WTC11 (cell line): Measurements from ENCODE around the gene NPL. TPM values are rescaled to one million over a fixed set of nuclear protein-coding genes. Genes with fewer than 3 reads are reported as not detected.

Experiments used
- ATAC-seq: fragments of 200-7000 bp; cut with Tn5 transposase; 2 replicates; pipeline ENCODE4 v1.10.0; 2021; ENCODE audit warnings: mild to moderate bottlenecking, moderate library complexity
- CTCF ChIA-PET: fragments of 300-600 bp; sonication (Branson Sonifier 250); formaldehyde crosslinking; loops from one replicate; lab custom pipeline; 2021; ENCODE audit warnings: antibody characterized with exemption; lab: Charles Lee
- POLR2A ChIA-PET: fragments of 350-600 bp; sonication (Branson Sonifier 250); formaldehyde crosslinking; loops from one replicate; lab custom pipeline; 2021; ENCODE audit warnings: antibody characterized with exemption; lab: Charles Lee
- DNase-seq: peaks from one replicate; pipeline ENCODE4 v3.0.0; 2021; ENCODE audit warnings: low spot score
- H3K27ac Mint-ChIP-seq: 2 replicates; pipeline ENCODE4 v1.8.0; 2021; ENCODE audit warnings: mixed read lengths
- H3K27me3 Mint-ChIP-seq: 2 replicates; pipeline ENCODE4 v1.8.0; 2021; ENCODE audit warnings: low read depth, mild to moderate bottlenecking, moderate library complexity, mixed read lengths
- H3K36me3 Mint-ChIP-seq: 2 replicates; pipeline ENCODE4 v1.8.0; 2021; ENCODE audit warnings: mixed read lengths
- H3K4me1 Mint-ChIP-seq: 2 replicates; pipeline ENCODE4 v1.8.0; 2022; ENCODE audit warnings: mixed read lengths
- H3K4me3 Mint-ChIP-seq: 2 replicates; pipeline ENCODE4 v1.8.0; 2021; ENCODE audit warnings: mild to moderate bottlenecking, moderate library complexity, mixed read lengths
- H3K9me3 Mint-ChIP-seq: 2 replicates; pipeline ENCODE4 v1.8.0; 2021; ENCODE audit warnings: mixed read lengths
- CBFB ChIP-seq: sonication (generic); formaldehyde crosslinking; IDR thresholded peaks from 2 replicates; pipeline ENCODE4 v1.8.1; 2022; ENCODE audit warnings: mild to moderate bottlenecking, low read depth, missing genetic modification reagents
- CREB1 ChIP-seq: sonication (generic); formaldehyde crosslinking; IDR thresholded peaks from 2 replicates; pipeline ENCODE4 v1.8.0; 2023; ENCODE audit warnings: mild to moderate bottlenecking, missing genetic modification reagents
- ESRRA ChIP-seq: sonication (generic); formaldehyde crosslinking; IDR thresholded peaks from 2 replicates; pipeline ENCODE4 v1.8.1; 2022; ENCODE audit warnings: mild to moderate bottlenecking, missing genetic modification reagents, borderline replicate concordance
- FOXJ3 ChIP-seq: sonication (generic); formaldehyde crosslinking; IDR thresholded peaks from 2 replicates; pipeline ENCODE4 v1.9.0; 2021; ENCODE audit warnings: missing genetic modification reagents, mild to moderate bottlenecking, borderline replicate concordance
- FOXK1 ChIP-seq: sonication (generic); formaldehyde crosslinking; IDR thresholded peaks from 2 replicates; pipeline ENCODE4 v1.8.0; 2022; ENCODE audit warnings: mild to moderate bottlenecking, moderate library complexity, missing genetic modification reagents
- FOXP1 ChIP-seq: sonication (generic); formaldehyde crosslinking; IDR thresholded peaks from 2 replicates; pipeline ENCODE4 v1.8.0; 2022; ENCODE audit warnings: missing genetic modification reagents, mild to moderate bottlenecking, moderate library complexity, borderline replicate concordance
- HMGA2 ChIP-seq: fragments of 250-450 bp; sonication (Bioruptor Pico); IDR thresholded peaks from 2 replicates; pipeline ENCODE4 v1.4.0; 2021; ENCODE audit warnings: mild to moderate bottlenecking, moderate library complexity
- IRF1 ChIP-seq: sonication (generic); formaldehyde crosslinking; IDR thresholded peaks from 2 replicates; pipeline ENCODE4 v1.8.0; 2023; ENCODE audit warnings: missing genetic modification reagents
- SMAD4 ChIP-seq: sonication (generic); formaldehyde crosslinking; IDR thresholded peaks from 2 replicates; pipeline ENCODE4 v1.8.0; 2022; ENCODE audit warnings: mild to moderate bottlenecking, missing genetic modification reagents
- TP53 ChIP-seq: sonication (generic); formaldehyde crosslinking; IDR thresholded peaks from 2 replicates; pipeline ENCODE4 v1.8.1; 2023; ENCODE audit warnings: mild to moderate bottlenecking, missing genetic modification reagents
- ZNF317 ChIP-seq: sonication (generic); formaldehyde crosslinking; IDR thresholded peaks from 2 replicates; pipeline ENCODE4 v1.8.1; 2023; ENCODE audit warnings: low read depth, mild to moderate bottlenecking, moderate library complexity, missing genetic modification reagents, borderline replicate concordance
- total RNA-seq: library from RNA; stranded (reverse); gene quantifications from 3 replicates; pipeline ENCODE4 v1.2.3, GENCODE V29; 2021
- TF ChIP-seq, protein P1 (sequence below): fragments of 250-450 bp; sonication (Bioruptor Pico); IDR thresholded peaks from 2 replicates; pipeline ENCODE4 v1.9.0; 2021; ENCODE audit warnings: mild to moderate bottlenecking
- TF ChIP-seq, protein P2 (sequence below): sonication (generic); formaldehyde crosslinking; IDR thresholded peaks from 2 replicates; pipeline ENCODE4 v1.8.1; 2023; ENCODE audit warnings: mild to moderate bottlenecking, missing genetic modification reagents
- TF ChIP-seq, protein P3 (sequence below): sonication (generic); formaldehyde crosslinking; IDR thresholded peaks from 2 replicates; pipeline ENCODE4 v1.8.1; 2023; ENCODE audit warnings: mild to moderate bottlenecking, missing genetic modification reagents, borderline replicate concordance
- TF ChIP-seq, protein P4 (sequence below): sonication (generic); formaldehyde crosslinking; conservative IDR thresholded peaks from 2 replicates; pipeline ENCODE4 v1.8.1; 2022; ENCODE audit warnings: mild to moderate bottlenecking, missing genetic modification reagents
- TF ChIP-seq, protein P5 (sequence below): sonication (generic); formaldehyde crosslinking; IDR thresholded peaks from 2 replicates; pipeline ENCODE4 v1.8.0; 2022; ENCODE audit warnings: mild to moderate bottlenecking, missing genetic modification reagents

Gene NPL
- total RNA-seq, 1 experiment from 2014 or later = 3.6 TPM

GRCh38 chr1:182807907-182808306 lies 18.3 kb downstream of the NPL start (continued):
- TF ChIP-seq, protein P1, sequence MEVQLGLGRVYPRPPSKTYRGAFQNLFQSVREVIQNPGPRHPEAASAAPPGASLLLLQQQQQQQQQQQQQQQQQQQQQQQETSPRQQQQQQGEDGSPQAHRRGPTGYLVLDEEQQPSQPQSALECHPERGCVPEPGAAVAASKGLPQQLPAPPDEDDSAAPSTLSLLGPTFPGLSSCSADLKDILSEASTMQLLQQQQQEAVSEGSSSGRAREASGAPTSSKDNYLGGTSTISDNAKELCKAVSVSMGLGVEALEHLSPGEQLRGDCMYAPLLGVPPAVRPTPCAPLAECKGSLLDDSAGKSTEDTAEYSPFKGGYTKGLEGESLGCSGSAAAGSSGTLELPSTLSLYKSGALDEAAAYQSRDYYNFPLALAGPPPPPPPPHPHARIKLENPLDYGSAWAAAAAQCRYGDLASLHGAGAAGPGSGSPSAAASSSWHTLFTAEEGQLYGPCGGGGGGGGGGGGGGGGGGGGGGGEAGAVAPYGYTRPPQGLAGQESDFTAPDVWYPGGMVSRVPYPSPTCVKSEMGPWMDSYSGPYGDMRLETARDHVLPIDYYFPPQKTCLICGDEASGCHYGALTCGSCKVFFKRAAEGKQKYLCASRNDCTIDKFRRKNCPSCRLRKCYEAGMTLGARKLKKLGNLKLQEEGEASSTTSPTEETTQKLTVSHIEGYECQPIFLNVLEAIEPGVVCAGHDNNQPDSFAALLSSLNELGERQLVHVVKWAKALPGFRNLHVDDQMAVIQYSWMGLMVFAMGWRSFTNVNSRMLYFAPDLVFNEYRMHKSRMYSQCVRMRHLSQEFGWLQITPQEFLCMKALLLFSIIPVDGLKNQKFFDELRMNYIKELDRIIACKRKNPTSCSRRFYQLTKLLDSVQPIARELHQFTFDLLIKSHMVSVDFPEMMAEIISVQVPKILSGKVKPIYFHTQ (CRISPR knock-in tag) = no peak
- no peak for TF ChIP-seq HMGA2

DNA sequence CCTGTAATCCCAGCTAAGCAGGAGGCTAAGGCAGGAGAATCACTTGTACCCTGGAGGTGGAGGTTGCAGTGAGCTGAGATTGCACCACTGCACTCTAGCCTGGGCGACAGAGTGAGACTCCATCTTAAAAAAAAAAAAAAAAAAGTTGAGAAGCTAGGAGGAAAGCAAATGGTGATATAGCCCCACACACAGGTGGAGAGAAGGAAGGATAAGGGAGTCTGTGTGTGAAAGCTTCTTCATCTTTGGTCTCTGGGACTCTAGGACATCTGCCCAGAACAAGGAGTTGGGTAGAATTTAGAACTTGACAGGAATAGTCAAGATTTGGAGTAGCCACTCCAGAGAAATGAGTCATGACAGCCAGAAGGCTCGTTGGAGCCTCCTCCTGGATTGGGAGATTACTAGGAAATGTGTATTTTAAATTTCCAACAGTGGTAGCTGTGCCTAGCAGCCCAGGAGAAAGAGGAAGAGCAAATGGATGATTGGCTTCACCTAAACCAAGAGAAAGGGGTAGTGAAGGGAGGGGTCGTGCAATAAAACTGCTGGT lies 19.9 kb downstream of the NPL start:
- ChIA-PET POLR2A (no interaction called here), CTCF (interaction anchor here (0.9 to 1.6 kb wide), 3 partner anchors 23 to 245 kb away, joined by 3 to 13 read pairs (median 5); no protein-coding TSS in a partner anchor)
- H3K4me3 Mint-ChIP-seq = no peak overlapping the region
- no peaks in the 10 kb centered on the region for H3K27me3 Mint-ChIP-seq
- TF ChIP-seq FOXK1 (CRISPR knock-in tag) (no peak), TP53 (CRISPR knock-in tag) (no peak), ZNF317 (CRISPR knock-in tag) (no peak), HMGA2 (no peak), IRF1 (CRISPR knock-in tag) (no peak), ESRRA (CRISPR knock-in tag) (no peak), FOXP1 (no peak), CBFB (CRISPR knock-in tag) (no peak)
- TF ChIP-seq, protein P2, sequence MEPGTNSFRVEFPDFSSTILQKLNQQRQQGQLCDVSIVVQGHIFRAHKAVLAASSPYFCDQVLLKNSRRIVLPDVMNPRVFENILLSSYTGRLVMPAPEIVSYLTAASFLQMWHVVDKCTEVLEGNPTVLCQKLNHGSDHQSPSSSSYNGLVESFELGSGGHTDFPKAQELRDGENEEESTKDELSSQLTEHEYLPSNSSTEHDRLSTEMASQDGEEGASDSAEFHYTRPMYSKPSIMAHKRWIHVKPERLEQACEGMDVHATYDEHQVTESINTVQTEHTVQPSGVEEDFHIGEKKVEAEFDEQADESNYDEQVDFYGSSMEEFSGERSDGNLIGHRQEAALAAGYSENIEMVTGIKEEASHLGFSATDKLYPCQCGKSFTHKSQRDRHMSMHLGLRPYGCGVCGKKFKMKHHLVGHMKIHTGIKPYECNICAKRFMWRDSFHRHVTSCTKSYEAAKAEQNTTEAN (CRISPR knock-in tag) = no peak
- TF ChIP-seq, protein P3, sequence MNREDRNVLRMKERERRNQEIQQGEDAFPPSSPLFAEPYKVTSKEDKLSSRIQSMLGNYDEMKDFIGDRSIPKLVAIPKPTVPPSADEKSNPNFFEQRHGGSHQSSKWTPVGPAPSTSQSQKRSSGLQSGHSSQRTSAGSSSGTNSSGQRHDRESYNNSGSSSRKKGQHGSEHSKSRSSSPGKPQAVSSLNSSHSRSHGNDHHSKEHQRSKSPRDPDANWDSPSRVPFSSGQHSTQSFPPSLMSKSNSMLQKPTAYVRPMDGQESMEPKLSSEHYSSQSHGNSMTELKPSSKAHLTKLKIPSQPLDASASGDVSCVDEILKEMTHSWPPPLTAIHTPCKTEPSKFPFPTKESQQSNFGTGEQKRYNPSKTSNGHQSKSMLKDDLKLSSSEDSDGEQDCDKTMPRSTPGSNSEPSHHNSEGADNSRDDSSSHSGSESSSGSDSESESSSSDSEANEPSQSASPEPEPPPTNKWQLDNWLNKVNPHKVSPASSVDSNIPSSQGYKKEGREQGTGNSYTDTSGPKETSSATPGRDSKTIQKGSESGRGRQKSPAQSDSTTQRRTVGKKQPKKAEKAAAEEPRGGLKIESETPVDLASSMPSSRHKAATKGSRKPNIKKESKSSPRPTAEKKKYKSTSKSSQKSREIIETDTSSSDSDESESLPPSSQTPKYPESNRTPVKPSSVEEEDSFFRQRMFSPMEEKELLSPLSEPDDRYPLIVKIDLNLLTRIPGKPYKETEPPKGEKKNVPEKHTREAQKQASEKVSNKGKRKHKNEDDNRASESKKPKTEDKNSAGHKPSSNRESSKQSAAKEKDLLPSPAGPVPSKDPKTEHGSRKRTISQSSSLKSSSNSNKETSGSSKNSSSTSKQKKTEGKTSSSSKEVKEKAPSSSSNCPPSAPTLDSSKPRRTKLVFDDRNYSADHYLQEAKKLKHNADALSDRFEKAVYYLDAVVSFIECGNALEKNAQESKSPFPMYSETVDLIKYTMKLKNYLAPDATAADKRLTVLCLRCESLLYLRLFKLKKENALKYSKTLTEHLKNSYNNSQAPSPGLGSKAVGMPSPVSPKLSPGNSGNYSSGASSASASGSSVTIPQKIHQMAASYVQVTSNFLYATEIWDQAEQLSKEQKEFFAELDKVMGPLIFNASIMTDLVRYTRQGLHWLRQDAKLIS = no peak
- DNase-seq (no peak), ATAC-seq (no peak)
- peaks cover 8% of the 10 kb centered on the region for H3K4me1 Mint-ChIP-seq
- H3K36me3 Mint-ChIP-seq = no peaks in the 10 kb centered on the region
- no peak overlapping the region for H3K27ac Mint-ChIP-seq
- no peaks in the 10 kb centered on the region for H3K9me3 Mint-ChIP-seq

DNA sequence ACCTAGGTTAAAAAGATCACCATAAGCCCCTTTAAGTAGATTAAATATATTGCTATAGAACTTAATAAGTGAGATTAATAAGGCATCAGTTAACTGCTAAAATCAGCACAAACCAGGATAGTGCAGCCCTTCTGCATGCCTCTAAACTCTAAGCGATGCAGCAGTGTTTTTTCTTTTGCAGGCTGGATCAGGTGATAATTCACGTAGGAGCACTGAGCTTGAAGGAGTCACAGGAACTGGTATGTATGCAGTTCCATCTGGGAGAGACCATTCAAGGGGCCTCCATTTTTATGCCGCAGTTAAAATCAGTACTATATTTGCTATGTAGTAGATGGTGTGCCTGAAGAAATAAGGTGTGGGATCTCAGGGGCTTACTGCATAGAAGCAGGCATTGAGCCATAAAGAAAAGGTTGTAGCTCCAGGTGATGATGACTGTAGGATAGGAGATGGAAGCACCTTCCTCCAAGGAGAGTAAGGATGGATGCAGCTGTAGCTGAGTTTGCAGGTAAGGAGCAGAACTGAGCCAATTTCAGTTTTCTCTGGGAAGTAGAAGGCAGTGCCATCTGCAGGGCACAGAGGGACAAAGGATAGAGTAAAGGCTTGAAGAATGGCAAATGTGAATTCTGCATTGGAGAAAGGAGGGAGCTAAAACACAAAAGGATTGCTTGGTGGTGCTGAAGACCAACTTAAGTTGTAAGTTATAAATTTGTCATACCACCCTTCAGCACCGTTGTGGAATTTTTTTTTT lies 22.6 kb downstream of the NPL start:
- no peak overlapping the region for H3K4me3 Mint-ChIP-seq
- ATAC-seq (peak; percentile 80), DNase-seq (no peak)
- TF ChIP-seq FOXJ3 (CRISPR knock-in tag) (no peak), CREB1 (CRISPR knock-in tag) (no peak), SMAD4 (CRISPR knock-in tag) (no peak), ESRRA (CRISPR knock-in tag) (no peak)
- TF ChIP-seq, protein P4, sequence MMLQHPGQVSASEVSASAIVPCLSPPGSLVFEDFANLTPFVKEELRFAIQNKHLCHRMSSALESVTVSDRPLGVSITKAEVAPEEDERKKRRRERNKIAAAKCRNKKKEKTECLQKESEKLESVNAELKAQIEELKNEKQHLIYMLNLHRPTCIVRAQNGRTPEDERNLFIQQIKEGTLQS (CRISPR knock-in tag) = no peak
- TF ChIP-seq, protein P3 = no peak
- TF ChIP-seq, protein P5, sequence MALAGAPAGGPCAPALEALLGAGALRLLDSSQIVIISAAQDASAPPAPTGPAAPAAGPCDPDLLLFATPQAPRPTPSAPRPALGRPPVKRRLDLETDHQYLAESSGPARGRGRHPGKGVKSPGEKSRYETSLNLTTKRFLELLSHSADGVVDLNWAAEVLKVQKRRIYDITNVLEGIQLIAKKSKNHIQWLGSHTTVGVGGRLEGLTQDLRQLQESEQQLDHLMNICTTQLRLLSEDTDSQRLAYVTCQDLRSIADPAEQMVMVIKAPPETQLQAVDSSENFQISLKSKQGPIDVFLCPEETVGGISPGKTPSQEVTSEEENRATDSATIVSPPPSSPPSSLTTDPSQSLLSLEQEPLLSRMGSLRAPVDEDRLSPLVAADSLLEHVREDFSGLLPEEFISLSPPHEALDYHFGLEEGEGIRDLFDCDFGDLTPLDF (CRISPR knock-in tag) = no peak

More for the DNA sequence above, 22.6 kb downstream of the NPL start:
- Mint-ChIP-seq H3K4me1 (peaks cover 2% of the 10 kb centered on the region; the same call in 1 of the 2 replicates), H3K27me3 (no peaks in the 10 kb centered on the region), H3K36me3 (no peaks in the 10 kb centered on the region), H3K9me3 (no peaks in the 10 kb centered on the region), H3K27ac (no peak overlapping the region)
- CTCF ChIA-PET = interaction anchor here (0.6 to 2.0 kb wide), 8 partner anchors 9 to 368 kb away, joined by 3 to 14 read pairs (median 4); no protein-coding TSS in a partner anchor
- POLR2A ChIA-PET = no interaction called here
